ENCODE measurements around the gene GJB3.
"Not testable (repeated sequence)": the region's sequence is repeated elsewhere in the genome, so short reads cannot be mapped to it uniquely, and the experiment has no call there.

The GJB3 gene

GRCh38 chr1:34781071-34781843 lies at the start of gene GJB3:
Gene GJB3 (plus strand): TSS chr1:34781214. CDS start chr1:34784763, 3,549 bp downstream.
- no peak for DNase-seq

GRCh38 chr1:34732831-34733230 lies 48.2 kb upstream of the GJB3 start:
- DNase-seq = not testable (repeated sequence)

- DNase-seq = no peak
Measured at GRCh38 chr1:34736692-34737091, 44.3 kb upstream of the GJB3 start.

GRCh38 chr1:34737236-34737635 lies 43.8 kb upstream of the GJB3 start:
- DNase-seq = not testable (repeated sequence)

- DNase-seq = no peak
Measured at GRCh38 chr1:34739613-34740012, 41.4 kb upstream of the GJB3 start.

- no peak for DNase-seq
Measured at GRCh38 chr1:34740161-34740868, 40.7 kb upstream of the GJB3 start.

- peak; percentile 58 to 76 for DNase-seq
Measured at GRCh38 chr1:34742667-34743270, 38.2 kb upstream of the GJB3 start.

- DNase-seq = no peak
Measured at GRCh38 chr1:34743775-34744174, 37.2 kb upstream of the GJB3 start.

GRCh38 chr1:34744851-34745250 lies 36.2 kb upstream of the GJB3 start:
- DNase-seq = no peak

- DNase-seq = no peak
Measured at GRCh38 chr1:34745666-34746065, 35.3 kb upstream of the GJB3 start.

- no peak for DNase-seq
Measured at GRCh38 chr1:34746101-34746500, 34.9 kb upstream of the GJB3 start.

GRCh38 chr1:34746785-34747637 lies 34.0 kb upstream of the GJB3 start:
- no peak for DNase-seq

GRCh38 chr1:34747638-34747941 lies 33.4 kb upstream of the GJB3 start:
- DNase-seq = no peak

GRCh38 chr1:34749992-34750391 lies 31.0 kb upstream of the GJB3 start:
- DNase-seq = no peak

- DNase-seq = no peak
Measured at GRCh38 chr1:34750610-34751009, 30.4 kb upstream of the GJB3 start.

- no peak for DNase-seq
Measured at GRCh38 chr1:34753163-34753562, 27.9 kb upstream of the GJB3 start.

- DNase-seq = no peak
Measured at GRCh38 chr1:34754964-34755637, 25.9 kb upstream of the GJB3 start, which contains the start of gene GJB5. Gene GJB5 (plus strand): TSS chr1:34755047. CDS start chr1:34757331, 2,284 bp downstream.

- DNase-seq = no peak
Measured at GRCh38 chr1:34755961-34756360, 25.1 kb upstream of the GJB3 start.

- no peak for DNase-seq
Measured at GRCh38 chr1:34757386-34757785, 23.6 kb upstream of the GJB3 start.

GRCh38 chr1:34758751-34759150 lies 22.3 kb upstream of the GJB3 start:
- DNase-seq = no peak

GRCh38 chr1:34759503-34760357 lies 21.3 kb upstream of the GJB3 start, which contains the start of gene GJB4:
Gene GJB4 (plus strand): TSS chr1:34759740. CDS start chr1:34761255, 1,515 bp downstream.
- DNase-seq = no peak

Data from Kasumi-1 (cell line).